NCI-H748 (cell line): ENCODE results near the gene CASZ1.

Source experiments
- DNase-seq: peaks from one replicate; lab custom pipeline; 2025; ENCODE audit not compliant: unreplicated experiment; lab: John Stamatoyannopoulos, UW

The CASZ1 gene

DNA sequence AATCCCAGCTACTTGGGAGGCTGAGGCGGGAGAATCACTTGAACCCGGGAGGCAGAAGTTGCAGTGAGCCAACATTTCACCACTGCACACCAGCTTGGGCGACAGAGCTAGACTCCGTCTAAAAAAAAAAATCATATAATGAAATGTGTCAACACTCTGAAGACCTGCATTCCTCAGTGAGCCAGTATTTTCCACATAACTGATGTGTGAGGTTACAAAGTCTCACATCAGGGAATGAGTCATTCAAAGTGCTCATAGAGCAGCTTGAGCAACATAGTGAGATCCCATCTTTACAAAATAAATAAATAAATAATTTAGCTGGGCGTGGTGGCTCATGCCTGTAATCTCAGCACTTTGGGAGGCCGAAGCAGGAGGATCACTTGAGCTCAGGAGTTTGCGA lies 65.5 kb downstream of the CASZ1 start:
- DNase-seq = no peak

DNA sequence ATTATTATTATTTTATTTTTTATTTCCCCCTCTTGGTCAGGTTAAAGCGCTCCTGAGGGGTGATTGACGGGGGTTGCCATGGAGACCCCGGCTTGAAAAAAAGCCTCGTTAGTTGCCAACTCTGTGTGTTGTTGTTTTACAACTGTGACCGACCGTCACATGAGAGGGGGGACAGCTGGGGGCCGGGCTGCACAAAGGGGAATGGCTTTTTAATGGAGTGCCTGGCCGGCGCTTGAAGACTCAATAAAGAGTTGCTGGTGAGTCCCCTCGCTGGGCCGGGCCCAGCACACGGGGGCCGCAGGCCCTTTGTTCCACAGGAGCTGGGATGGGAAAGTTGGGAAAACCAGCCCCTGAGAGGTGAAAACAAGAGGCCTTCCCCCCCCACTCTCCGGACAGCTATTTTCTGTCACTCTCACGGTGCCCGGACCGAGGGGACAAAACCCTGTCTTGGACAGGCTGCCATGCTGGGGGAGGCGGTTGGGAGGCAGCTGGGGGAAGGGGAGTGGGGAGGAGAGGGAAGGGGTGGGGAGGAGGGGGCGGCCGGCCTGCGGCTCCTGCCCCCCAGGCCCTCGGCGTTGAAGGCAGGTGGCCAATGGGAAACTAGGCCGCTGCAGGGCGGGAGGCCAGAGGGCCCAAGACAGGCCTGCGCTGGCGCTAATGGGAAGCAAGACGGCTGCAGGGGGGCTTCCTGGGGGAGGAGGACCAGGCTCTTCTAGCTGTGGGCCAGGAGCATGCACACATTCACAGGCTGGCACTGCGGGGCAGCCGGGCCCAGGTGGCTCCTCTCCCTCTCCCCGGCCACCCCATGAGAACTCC lies 67.6 kb downstream of the CASZ1 start:
- DNase-seq = peak; percentile 76

DNA sequence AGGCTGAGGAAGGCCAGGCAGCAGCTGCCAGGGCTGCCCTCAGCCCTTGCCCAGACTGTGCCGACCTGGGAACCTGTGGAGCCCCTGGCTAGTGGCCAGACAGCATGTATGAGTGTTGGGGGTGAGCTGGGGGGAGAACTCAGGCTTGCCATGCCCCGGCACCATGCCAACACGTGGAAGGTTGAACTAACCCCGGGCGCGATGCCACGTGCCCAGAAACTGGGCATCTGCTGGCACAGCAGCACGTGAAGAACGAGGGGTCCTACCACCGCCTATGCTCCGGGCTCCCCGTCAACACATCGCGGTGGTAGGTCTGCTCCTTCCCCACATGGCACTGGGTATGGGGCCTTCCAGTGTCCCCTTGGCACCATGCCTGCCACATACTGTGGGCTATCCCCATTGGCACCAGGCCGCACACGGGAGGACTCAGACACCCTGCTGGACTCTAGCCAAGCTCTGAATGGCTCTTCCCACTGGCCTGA lies 68.7 kb downstream of the CASZ1 start:
- DNase-seq = peak; percentile 19

DNA sequence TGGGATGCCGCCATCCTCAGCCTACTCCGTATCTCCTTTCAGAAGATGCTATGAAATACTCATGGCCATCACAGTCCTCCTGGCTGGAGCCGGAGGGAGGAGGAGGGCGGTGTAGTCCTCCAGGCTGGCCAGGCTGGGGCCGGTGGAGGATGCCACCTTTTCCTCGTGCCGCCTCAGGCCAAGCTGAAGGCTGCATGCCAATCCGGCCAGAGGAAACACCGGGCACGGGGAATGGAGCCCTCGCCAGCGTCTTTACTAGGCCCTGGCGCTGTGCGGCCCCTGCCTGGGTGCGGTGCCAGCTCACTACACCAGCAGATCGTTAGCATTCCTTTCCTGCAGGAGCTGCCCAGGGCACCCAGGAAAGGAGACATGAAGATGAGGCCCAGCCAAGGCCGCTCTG lies 70.1 kb downstream of the CASZ1 start:
- DNase-seq = no peak

DNA sequence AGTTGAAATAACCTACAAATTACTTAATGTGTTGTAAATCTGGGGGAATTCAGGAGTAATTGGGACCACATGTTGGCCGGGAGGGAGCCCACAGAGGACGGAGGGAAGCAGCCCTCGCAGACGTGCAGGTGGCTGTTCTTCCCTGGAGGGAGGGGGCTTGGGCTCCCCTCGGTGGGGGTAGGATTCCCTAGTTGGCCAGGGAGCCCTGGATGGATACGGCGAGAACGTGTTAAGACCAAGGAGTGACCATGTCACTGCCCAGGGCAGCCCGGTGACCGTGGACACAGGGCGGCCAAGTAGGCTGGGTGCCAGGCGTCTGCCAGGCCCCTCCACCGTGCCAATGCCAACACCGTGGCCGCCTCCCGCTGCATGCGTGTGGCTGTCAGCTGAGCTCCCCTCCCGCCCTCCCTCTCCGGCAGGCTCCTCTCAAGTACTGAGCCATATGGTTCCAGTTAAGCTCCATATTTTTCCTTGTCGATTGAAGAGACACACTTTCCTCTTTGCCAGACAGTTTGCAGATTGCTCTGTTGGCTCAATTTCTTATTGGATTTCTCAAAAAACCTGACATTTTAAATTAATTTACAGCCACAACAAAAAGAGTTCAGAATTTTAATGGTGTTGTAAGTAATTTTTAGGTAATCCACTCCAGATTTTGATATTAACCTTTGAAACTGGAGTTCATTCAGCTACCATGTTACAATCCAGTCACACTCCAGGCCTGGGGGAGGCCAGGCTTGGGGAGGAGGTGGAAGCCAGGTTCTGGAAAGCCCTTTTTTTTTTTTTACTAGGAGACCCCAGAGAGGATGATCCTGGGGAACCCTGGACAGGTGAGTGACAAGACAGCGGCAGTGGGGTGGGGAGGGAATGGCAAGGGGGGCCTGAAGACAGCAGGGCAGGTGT lies 71.2 kb downstream of the CASZ1 start:
- no peak for DNase-seq

DNA sequence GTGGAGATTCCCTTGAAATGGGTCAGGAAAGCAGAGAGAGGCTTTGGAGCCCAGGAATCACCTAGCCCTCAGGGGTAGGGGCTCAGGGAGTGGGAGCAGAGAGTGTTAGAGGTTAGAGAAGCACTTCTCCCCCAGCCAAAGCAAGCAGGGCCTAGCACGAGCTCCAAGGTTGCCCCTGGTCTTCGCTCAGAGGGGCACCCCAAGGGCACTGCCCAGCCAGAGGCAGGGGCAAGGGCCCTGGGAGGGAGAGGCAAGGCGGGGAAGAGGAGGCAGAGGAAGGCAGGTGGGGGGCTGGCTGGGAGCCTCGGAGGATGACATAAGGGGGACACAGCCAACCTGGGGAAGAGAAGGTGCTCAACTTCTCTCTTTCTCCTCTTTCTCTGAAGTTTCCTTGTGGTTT lies 71.9 kb downstream of the CASZ1 start:
- no peak for DNase-seq

DNA sequence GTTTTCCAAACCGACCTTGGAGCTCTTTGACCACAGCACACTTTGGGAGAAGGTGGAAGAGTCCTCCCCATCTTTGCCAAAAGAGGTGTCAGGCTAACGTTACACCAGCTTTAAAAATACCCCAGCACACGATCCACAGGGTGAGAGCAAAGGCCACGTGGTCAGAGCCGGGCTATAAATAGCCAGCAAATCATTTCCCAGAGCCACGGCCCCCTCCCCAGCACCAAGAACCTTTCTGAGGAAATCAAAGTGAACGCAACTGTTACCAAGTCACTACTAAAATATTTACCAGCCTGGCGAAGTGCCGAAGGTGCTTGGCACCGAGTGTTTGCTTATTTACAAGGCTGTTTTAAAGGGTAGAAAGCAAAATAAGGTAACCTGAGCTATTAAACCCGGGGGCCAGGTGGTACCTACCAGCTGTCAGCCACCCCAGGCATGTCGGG lies 72.4 kb downstream of the CASZ1 start:
- peak; percentile 46 for DNase-seq

DNA sequence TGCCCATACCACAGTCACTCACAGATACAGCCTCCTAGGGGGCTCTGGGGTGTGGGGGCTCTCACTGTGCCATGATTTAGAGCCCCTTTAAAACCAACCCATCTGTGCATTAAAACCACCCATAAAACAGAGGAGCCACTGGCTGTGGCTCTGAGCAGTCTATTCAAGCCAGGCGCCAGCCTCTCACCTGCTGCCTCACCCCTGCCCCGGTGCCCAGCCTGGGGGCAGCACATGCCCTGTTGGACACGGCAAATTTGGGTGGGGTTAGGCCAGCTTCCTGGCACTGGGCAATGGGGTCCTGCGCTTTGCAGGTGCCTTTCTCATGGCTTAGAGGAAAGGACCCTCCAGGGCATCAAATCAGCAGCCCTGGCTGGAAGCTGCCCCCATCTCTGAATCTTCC lies 73.1 kb downstream of the CASZ1 start:
- DNase-seq = no peak

DNA sequence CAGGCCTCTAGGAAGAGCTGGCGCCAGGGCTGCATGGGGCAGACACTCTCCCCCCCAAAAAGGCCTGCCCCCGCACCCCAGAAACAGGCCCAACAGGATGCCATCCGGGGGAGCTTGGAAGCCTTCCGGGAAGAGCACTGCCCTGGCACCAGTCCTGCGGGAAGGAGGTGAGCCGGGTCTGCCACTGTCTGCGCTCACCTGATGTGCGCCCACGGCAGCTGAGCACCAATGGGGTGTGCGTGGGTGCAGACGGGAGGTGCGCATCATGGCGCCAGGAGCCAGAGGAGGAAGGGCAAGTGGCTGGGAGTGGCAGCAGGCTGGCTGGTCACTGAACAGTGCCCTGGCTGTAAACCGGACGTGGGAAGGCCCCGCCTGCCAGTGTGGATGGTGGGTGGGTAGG lies 73.6 kb downstream of the CASZ1 start:
- DNase-seq = no peak

DNA sequence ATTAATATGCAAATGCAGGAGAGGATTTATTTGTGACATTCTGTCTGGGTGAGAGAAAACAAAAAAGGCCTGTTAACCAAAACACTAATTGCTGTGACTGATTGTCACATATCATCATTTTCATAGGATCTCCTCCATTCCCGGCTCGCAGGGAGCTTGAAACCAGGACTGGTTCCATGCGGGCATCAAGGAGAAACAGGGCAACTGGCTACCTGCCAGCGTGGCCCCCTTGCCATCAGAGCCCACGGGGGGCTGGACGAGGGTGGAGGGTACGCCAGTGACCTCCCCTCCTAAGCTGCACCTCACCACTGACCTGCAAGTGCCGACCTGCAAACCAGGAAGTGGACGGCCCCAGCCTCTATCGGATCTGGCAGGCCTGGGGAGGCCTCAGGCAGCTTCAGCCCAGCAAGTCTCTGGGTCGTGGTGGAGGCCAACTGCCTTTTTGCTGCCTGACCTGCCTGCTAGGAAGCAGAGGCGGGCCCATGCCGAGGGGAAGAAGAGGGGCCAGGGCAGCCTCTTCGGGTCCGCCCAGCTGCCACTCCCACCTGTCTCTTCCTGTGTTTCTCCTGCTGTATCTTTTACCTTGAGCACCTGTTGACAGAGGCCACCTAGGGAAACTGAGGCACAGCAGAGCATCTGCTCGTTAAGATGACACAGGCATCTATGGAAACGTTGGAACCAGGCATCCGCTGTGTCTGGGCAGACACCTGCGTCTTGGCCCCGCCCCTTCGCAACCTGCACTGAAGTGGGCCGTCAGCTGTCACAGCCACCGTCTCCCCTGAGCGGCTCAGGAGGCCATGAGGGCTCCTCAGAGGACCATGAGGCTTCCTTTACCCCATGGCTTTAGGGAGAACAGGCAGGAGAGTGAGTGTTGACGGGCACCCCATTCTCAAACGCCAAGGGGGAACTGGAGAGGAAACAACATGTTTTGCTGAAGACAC lies 74.8 kb downstream of the CASZ1 start:
- DNase-seq = no peak

DNA sequence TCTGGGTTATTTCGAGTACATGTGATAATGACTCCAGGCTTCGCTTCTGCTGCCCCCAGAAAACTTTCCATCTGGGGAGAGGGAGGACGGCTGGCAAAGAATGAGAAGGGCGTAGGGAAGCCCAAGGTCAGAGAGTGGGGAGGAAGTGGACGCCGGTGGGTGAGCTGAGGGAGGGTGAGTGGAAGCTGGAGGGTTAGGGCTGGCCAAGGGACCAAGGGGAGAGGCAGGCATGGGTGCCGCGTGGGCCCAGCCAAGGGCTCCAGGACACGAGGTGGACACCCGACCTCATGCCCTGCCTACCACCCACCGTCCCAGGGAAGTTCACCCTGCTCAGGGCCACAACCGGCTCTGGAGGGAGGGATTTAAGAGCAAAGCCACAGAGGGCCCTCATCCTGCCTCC lies 75.8 kb downstream of the CASZ1 start:
- DNase-seq = no peak

DNA sequence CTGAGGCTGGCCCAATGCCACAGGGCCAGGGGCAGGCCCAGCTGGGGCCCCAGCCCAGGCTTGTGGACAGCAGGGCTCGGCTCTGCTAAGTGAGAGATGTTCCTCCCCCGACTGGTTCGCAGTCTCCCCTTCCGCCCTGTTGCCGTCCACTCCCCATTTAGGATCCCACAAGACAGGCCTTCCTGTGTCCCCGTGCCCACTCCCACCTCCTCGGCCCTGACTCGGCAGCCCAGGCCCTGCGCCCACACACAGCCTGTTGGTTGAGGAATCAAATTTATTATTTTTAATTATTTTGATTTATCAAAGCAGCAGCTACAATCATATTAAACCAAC lies 78.4 kb downstream of the CASZ1 start:
- DNase-seq = no peak

DNA sequence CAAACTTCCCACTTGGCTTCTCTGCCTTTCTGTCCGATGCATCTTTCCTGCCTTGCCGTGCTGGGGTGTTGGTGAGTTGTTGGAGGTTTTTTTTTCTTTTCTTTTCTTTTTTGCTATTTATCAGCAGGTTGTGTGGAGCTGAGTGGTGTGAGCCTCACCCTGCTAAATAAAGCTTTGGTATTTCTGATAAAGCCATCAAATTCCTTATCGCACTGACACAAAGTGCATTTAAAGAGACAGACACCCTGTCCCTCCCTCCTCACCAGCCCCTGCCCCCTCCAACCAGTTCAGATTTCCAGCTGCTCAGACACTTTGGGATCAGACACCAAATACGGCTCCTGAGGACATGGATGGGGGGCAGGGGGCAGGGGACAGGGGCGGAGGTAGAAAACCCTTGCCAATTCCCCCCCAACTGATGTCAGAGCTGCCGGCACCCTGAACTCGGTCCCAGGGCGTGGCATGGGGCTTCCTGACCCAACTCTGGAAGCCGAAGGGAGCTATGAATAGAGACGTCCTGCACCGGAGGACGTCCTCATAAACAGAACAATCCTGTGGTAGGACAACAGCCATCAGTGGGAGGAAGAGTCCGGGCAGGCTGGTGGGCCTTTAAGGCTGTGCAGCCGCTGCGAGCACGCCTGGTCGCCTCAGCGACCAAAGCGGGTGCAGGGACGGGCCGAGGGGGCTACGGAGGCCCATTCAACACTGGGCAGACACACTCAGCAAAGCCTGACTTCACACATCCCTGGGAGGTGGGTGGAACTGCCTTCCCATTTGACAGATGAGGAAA lies 79.0 kb downstream of the CASZ1 start:
- DNase-seq = no peak

DNA sequence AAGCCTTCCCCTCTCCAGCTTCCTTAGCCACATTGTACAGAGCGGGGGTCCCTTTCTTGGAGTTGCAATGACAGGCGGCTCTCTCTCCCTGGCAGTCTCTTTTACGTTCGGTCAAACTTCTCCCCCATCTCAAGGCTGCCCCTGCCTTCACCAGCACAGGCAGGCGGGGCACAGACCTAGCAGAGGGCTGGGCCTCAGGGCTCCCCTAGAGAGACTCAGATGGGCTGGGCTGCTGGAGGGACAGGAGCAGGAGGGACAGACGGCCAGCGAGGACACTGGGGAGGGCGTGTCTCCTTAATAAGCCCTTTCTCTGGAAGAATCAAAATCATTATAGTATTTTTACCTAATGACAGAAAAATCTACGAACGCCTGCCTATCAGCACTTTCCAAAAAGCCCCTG lies 79.6 kb downstream of the CASZ1 start:
- DNase-seq = no peak

DNA sequence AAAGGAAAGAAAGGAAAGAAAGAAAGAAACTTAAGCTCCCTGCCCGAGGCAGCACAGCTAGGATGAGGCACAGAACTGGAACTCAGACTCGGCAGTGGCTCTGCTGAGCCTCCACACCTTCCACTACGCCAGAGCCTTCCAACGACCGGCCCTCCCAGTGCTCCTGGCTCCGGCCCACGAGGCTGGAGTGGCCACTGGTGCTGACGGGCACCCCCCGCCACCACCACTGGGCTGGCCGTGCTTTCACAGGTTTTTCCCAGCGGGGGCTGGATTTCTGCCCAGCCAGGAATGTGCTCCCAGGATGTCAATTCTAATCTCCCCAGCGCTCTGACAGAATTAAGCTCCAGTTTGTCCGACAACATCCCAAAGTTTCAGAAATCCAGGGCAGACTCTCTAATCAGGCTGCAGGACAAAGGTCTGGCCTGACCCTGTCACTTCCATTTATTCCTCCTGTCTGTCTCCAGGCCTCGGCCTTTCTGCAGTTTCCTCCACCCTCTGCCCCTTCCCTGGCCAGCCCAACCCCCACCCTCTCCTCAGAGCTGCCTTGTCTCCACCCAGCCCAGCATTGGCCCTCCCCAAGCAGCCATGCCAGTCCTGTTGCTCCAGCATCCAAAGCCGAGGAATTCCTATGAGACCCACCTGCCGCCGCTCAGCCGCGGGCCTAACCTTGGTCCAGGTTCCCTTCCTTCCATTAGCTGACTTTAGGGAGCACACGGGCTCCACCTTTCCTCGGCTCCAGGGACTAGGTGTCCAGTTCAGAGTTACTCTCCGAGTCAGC lies 81.9 kb downstream of the CASZ1 start:
- no peak for DNase-seq

DNA sequence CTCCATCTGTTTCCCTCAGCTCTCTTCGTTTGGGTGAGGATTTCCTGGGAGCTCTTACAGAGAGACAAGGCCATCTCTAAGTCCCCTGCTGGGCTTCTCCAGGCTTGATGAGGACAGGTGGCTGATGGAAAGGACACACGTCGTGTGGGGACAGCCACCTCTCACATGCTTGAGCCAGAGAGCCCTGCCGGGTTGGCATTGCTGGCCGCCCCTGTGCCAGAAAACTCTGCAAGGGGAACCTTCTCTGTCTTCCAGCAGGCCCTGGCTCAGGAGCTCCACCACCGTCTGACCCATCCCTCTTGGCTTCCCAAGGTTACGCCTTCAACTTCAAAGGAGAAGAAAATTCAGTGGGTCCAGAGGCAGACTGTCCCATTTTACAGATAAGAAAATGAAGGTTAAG lies 82.8 kb downstream of the CASZ1 start:
- DNase-seq = no peak

DNA sequence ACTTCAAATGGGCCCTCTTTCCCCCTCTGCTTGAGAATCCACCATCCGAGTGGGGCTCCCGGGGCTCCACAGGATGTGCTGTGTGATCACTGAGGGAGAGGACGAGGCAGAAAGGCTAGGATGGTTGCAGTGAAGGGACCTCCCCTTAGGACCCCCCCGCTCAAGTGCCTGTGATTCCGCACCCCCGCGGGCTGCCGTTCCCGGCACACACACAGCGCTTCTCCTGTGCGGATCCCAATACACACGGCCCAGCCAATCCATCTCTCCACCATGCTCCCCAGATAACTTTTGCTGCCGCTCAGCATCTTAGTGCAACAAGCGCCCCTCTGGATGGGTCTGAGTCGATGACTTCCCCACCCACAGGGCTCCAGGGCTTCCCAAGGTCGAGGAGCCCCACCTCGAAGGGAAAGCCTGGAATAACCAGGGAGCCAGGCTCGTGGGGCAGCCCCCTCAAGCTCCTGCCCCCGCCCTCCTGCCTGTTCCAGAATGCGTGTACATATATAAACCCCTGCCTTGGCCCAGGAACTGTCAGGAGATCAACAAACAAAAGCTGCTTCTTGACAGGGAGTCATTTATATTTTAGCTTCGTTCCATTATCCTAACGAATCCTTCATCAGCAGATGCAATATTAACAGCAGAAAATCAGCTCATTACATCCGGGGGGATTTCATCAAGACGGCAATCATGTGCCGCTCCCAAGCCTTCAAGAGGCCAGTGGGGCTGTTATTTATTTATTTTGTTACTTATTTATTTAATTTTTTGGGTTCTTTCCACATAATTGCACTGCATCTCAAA lies 83.7 kb downstream of the CASZ1 start:
- no peak for DNase-seq

DNA sequence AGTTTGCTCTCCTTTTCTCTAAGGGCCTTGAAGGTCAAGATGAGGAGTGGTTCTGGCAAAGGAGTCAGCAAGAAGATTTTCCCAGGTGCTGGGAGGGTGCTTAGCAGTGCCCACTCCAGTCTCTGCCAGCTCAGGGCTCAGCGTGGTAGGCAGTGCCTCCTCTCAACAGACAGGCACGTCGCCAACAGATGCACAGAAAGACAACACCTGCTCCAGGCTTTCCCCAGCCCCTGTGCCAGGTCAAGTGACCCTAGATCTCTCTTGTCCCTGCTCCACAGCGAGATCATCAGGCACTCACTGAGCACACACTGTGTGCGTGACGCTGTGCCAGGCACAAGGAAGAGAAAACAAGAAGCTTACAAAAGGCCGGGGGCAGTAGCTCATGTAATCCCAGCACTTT lies 86.0 kb downstream of the CASZ1 start:
- DNase-seq = no peak

DNA sequence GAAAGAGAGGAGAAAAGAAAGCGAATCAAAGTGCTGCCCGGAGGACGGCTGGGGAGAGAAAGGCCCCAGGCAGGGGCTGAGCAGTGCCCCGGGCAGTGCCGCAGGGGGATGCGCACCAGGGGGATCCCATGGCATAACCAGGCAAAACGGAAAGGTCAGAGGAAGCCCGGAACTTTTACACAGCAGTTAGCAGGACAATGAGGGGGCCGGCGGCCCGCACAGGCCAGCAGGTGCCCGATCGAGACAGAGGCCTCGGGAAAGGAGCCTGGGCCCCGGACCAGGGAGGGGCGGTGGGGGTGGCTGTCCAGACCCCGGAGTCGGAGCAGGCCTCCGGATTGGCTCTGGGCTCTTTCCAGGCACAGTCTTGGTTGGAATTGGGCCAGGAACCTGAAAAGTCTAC lies 86.8 kb downstream of the CASZ1 start:
- DNase-seq = no peak
